T-helper 2 cell treated with Interferon-gamma antibody and Interleukin-4, amounts not matched to agents 100 ng/mL and 5 ng/mL, for 36 hours (primary cell): ENCODE results near the gene UACA. TPM values are rescaled to one million over a fixed set of nuclear protein-coding genes. Genes with fewer than 3 reads are reported as not detected.
"Not testable (repeated sequence)": the region's sequence is repeated elsewhere in the genome, so short reads cannot be mapped to it uniquely, and the experiment has no call there.

Source experiments
- intact Hi-C: fragments of 100-400 bp; cut with micrococcal nuclease; formaldehyde crosslinking; loops from one replicate; pipeline ENCODE4 v1.15.1; 2023
- total RNA-seq: library from RNA; stranded (reverse); gene quantifications from 2 replicates; pipeline ENCODE4 v1.2.3, GENCODE V29; 2022

The UACA gene
- total RNA-seq, 1 donor from 2014 or later: 0.68 TPM

- intact Hi-C loops: loop anchor here (2.0 to 10.0 kb wide), 4 partner anchors 137 to 1205 kb away; no protein-coding TSS in a partner anchor
Measured at GRCh38 chr15:70672081-70672480, 91.3 kb downstream of the UACA start.

- intact Hi-C loops: loop anchor here (5.0 to 10.0 kb wide), 2 partner anchors 704 to 1203 kb away; no protein-coding TSS in a partner anchor
Measured at GRCh38 chr15:70670680-70671079, 92.7 kb downstream of the UACA start.

- intact Hi-C loops: loop anchor here (5.0 to 10.0 kb wide), 3 partner anchors 142 to 1203 kb away; no protein-coding TSS in a partner anchor
Measured at GRCh38 chr15:70669966-70670658, 93.2 kb downstream of the UACA start.

DNA sequence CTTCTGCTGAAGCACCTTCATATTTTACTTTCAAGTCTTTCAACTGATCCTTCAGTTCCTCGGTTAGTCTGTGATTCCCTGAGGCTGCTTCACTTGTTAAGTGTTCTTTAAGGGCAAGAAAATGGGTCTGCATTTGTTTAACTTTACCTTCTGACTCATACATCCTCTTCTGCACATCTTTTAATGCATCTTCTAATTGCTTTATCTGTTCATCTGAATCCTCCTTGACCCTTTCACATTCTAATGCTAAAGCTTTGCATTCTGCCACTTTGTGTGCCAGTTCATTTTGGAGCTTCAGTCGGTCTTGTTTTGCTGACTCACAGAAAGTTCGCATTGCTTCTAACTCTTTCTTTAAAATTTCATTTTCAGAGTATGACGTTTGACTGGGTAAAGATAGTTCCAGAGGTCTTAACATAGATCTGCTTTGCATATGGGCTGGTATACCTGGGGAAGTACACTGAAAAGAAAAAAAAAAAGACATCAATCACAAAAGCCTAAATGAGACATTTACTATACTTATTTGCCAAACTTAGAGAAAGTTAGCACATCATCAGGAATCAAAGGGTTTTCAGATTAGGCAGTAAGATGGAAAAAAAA, 94.3 kb downstream of the UACA start:
- intact Hi-C loops: loop anchor here (5.0 kb wide), 1 partner anchor 143 kb away; no protein-coding TSS in a partner anchor

DNA sequence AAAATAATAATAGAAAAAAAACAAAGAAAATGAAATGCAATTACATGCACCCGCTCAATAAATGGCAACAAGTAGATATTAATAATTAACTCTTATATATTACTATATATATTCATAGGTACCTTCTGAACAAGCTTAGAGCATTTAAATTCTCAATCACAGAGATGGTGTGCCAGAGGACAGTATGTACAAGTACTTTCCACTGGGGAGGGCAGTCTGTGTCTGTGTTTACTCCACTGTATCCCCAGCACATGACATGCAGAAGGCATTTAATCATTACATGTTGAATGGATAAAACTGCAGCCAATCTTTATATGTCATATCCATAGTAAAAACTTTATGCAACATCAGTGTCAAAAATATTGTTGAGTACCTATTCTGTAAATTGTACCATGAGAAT, 97.8 kb downstream of the UACA start:
- intact Hi-C loops: loop anchor here (5.0 kb wide), 1 partner anchor 147 kb away; no protein-coding TSS in a partner anchor

GRCh38 chr15:70664494-70664893, 98.9 kb downstream of the UACA start:
- intact Hi-C loops: no loop called here

GRCh38 chr15:70663069-70663468, 100.3 kb downstream of the UACA start:
- intact Hi-C loops: not testable (repeated sequence)

DNA sequence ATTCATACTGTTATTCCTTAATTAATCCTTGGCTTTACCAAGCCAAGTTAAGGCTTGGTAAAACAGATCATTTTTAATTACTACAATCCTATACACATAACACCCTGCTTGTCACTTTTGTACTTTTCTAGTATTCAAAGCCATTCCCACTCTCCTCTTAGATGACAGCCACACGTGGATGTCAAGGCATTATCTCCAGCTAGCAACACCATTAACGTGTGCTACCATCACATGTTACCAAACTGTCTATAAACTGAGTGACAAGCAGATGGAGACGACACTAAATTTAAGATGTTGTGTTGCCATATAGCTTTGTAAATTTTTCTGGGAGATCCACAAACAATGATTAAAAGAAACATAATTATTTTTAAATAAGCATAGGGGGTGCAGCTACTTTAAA, 103.7 kb downstream of the UACA start:
- intact Hi-C loops: no loop called here

DNA sequence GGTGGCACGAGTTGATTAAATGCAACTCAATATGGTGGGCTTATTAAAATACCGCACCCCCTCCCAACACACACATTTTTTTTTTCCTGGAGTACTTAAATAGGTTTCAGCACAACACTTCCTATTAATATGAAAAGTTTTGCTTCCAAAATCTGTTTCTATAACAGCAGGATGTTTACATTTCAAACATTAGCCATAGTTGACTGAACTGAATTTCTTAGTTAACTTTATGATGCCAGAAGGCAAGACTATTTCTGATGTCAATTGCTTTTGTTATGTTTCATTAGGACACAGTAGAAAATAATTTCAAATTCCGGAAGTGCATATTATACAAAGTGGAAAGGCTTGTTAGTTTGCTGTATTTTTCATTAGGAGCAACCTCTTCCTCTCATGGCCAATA, 104.7 kb downstream of the UACA start:
- intact Hi-C loops: no loop called here

DNA sequence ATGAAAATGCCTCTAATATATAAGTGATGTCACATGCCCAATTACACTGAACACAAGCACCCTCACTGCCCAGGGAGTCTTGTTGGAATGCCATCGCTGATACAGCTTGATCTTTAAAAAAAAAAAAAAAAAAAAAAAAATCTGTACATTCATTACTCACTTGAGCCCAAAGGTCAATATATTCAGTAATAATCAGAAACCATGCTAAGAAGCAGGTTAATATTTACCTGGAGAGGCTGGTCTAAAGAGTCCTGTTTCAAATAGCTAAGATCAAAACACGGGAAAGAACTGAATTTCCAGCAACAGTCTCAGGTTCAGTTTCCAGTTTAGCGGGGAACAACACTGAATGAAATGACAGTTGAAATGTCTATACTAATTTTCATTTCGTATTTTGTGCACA, 109.9 kb downstream of the UACA start:
- intact Hi-C loops: no loop called here

DNA sequence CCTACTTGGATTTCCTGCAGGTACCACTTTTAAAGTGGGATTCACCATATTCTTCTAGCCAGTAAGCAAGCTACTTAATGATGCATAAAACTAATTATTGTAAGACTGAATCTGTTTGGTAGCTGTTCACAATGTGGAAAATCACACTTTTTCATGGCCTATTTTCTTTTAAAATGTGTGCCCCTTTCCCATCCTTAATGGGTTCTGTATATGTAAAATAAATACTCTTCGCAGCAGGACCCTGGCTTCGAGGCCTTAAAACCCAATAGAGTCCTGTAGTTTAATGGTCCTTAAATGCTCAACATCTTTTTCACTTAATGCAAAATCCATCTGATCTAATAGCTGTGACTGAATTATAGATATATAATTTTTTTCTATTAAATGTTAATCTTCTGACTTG, 111.0 kb downstream of the UACA start:
- intact Hi-C loops: no loop called here

DNA sequence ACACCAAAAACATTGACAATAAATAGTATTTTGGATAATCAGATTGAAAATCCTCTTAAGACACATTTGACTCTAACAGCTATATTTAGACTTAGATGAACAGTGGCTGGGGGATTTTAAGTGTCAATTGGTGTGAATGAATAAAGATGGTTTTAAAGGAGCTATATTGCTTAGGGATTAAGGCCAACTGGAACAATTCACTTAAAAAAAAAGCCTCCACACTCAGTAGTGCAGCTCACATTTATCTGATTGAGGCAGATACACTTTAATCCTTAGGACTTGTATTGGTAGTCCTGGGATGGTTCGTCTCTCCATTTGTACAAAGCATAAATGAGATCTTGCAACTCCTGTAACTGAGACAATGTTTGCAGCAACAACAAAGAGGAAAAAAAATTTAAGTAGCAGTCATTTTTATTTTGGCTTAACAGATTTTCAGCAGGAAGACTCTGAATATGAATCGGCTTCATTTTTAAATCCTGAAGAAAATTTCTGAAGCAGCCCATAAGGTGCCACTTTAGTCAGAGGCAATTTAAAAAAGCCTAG, 112.0 kb downstream of the UACA start:
- intact Hi-C loops: no loop called here

GRCh38 chr15:70650567-70651302, 112.6 kb downstream of the UACA start:
- intact Hi-C loops: no loop called here

GRCh38 chr15:70647396-70647795, 116.0 kb downstream of the UACA start:
- intact Hi-C loops: no loop called here

DNA sequence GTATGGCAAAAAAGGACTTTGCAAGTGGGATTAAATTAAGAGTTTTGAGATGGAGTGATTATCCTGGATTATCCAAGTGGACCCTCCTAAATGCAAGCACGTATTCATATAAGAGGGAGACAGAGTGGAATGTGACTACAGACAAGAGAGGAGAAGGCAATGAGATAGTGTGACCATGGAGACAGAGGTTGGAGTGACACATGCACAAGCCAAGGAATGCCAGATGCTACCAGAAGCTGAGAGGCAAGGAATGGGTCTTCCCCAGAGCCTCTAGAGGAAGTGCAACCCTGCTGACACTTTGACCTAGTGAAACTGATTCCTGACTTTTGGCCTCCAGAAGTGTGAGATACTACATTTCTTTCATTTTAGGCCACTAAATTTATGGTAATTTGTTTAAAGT, 117.2 kb downstream of the UACA start:
- intact Hi-C loops: no loop called here

DNA sequence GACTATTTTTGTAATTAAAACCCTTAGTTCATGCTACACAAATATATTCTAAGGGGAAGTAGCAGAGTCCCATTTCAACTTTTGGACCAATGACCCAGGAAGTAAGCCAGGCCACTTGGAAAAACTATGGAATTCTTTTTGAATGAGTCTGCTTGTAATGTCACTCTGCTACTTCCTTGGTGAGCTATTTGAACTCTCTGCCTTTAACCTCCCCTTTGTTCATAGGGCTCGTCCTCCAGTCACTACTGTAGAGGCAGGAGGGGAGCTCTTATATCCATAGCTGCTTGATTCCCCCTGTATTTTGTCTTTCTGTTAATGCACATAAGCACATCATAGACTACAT, 119.6 kb downstream of the UACA start:
- intact Hi-C loops: no loop called here

GRCh38 chr15:70643106-70643782, 120.1 kb downstream of the UACA start:
- intact Hi-C loops: no loop called here

DNA sequence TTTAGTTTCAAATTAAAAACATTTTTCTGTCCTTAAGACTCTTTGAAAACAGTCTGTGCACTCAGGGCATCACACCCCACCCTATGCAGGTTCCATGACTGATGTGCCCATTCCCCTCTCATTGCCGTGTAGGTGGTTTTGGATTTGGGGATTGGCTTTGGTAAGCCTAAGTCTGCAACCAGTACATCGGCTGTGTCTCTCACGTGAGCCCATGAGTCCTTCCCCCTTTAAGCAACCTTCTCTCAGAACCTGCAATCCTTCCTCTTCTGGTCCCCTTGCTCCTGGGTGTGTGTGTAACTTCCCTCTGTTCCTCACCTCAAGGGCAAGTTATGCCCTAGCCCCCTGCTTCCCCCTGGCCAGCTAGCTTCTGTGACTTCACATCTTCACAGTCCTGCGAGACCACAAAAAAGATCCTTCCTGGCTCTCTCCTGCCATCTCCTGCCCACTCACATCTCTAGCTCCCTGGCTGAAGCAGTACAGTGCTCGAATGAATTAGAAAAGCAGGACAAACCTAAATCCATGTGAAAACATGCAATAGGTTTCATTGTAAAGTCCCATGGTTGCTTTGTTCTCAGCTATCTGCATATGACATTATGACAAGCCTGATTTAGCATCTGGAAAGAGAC, 126.7 kb downstream of the UACA start:
- intact Hi-C loops: loop anchor here (10.0 kb wide), 1 partner anchor 62 kb away; no protein-coding TSS in a partner anchor

- intact Hi-C loops: loop anchor here (10.0 kb wide), 1 partner anchor 61 kb away; no protein-coding TSS in a partner anchor
Measured at GRCh38 chr15:70635895-70636294, 127.5 kb downstream of the UACA start.

DNA sequence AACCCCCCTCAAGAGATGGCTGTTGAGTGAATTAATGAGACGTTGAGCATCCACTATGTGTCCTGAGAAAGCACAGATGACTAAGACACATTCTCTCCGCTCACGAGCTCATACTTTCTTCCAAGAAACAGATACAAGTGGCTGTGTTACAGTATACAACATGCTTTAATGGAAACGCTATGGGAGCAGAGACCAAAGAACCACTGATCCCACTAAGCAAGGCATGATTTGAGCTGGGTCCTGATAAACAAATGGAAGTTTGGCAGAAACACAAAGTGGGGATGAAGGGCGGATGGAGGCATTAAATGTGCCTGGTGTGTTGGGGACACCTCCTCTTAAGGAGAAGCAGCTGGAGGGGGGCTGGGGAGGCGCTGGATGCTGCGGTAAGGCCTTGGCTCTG, 129.4 kb downstream of the UACA start:
- intact Hi-C loops: loop anchor here (10.0 kb wide), 1 partner anchor 59 kb away; no protein-coding TSS in a partner anchor
